H1 (cell line): ENCODE measurements around the gene DMWD. TPM values are rescaled to one million over a fixed set of nuclear protein-coding genes. Genes with fewer than 3 reads are reported as not detected.
A peak's percentile ranks its signal among the peaks of the same experiment; 100 is the strongest.

Source experiments
- BACH1 ChIP-seq: IDR thresholded peaks from 2 replicates; pipeline ENCODE4 v1.6.1; 2012; ENCODE audit warnings: low read length, improper control_type of control experiment
- BRCA1 ChIP-seq: IDR thresholded peaks from 2 replicates; pipeline ENCODE4 v1.6.1; 2012; ENCODE audit warnings: low read depth, low read length, improper control_type of control experiment
- CEBPB ChIP-seq: IDR thresholded peaks from 2 replicates; pipeline ENCODE4 v1.6.1; 2012; ENCODE audit warnings: low read depth, low read length
- CHD1 ChIP-seq: IDR thresholded peaks from 2 replicates; pipeline ENCODE4 v1.6.1; 2012; ENCODE audit warnings: low read depth, low read length, improper control_type of control experiment
- CTBP2 ChIP-seq: IDR thresholded peaks from 2 replicates; pipeline ENCODE4 v1.7.0; 2011; ENCODE audit warnings: borderline replicate concordance, mild to moderate bottlenecking, moderate library complexity, mixed read lengths, low read length; ENCODE audit not compliant: insufficient read depth, insufficient read length
- CTCF ChIP-seq, 3 experiments: IDR thresholded peaks; 1 replicate in 2 of 3; 2 replicates in 1 of 3; pipeline versions ENCODE4 v1.5.1 to v1.6.1; 2011; ENCODE audit warnings: low read length in 3 of 3, mild to moderate bottlenecking in 3 of 3, inconsistent platforms in 2 of 3, low read depth in 1 of 3, moderate library complexity in 1 of 3; ENCODE audit not compliant: insufficient read depth in 1 of 3; ENCODE audit errors: control extremely low read depth in 1 of 3
- EGR1 ChIP-seq: IDR thresholded peaks from 2 replicates; pipeline ENCODE4 v1.6.1; 2011; ENCODE audit warnings: low read depth, low read length, borderline replicate concordance
- KDM5A ChIP-seq: fragments of 200-600 bp; IDR thresholded peaks from 2 replicates; pipeline ENCODE4 v1.7.1; 2012; ENCODE audit warnings: mild to moderate bottlenecking, low read length, inconsistent platforms, mixed read lengths
- MAFK ChIP-seq: IDR thresholded peaks from 2 replicates; pipeline ENCODE4 v1.6.1; 2012; ENCODE audit warnings: low read depth, mild to moderate bottlenecking, improper control_type of control experiment, low read length
- SUZ12 ChIP-seq: fragments of 200-600 bp; sonication (generic); IDR thresholded peaks from 2 replicates; pipeline ENCODE4 v1.6.1; 2012; ENCODE audit warnings: mild to moderate bottlenecking, inconsistent platforms, low read length, moderate library complexity, mixed read lengths
- TAF7 ChIP-seq: optimal IDR thresholded peaks from 2 replicates; pipeline ENCODE3; 2011; ENCODE audit warnings: low read depth, mild to moderate bottlenecking, inconsistent platforms, low read length, moderate library complexity, borderline replicate concordance
- TEAD4 ChIP-seq: IDR thresholded peaks from 2 replicates; pipeline ENCODE4 v1.6.1; 2012; ENCODE audit warnings: low read depth, low read length, inconsistent platforms, mixed read lengths
- polyA plus RNA-seq, 7 experiments: library from polyadenylated mRNA; depleted of rRNA in 3 of 7; stranded (reverse) in 5 of 7; unstranded in 2 of 7; fragments of >200 nt in 5 of 7; fragments of 200-250 nt in 2 of 7; gene quantifications; 1 replicate in 5 of 7; 2 replicates in 1 of 7; 4 replicates in 1 of 7; pipeline versions ENCODE4 v1.2.1 to v1.2.3, GENCODE V29; 2011 to 2013; ENCODE audit warnings: missing spikeins in 2 of 7, mixed read lengths in 2 of 7
- total RNA-seq: library from RNA; stranded (reverse); fragmentation: NEBNext Ultra II Directional; extraction: Animal tissue kit (Norgen Biotek cat#: 25700); gene quantifications from 2 replicates; pipeline ENCODE4 v1.2.1, GENCODE V29; 2021

Gene DMWD
- total and polyA plus RNA-seq, 2 of the 8 experiments (the other 6 are each of a cell fraction or from before 2014, with no cell fraction given): 13.6 to 41.0 TPM

GRCh38 chr19:45768984-45769782, 23.5 kb downstream of the DMWD start, which contains the start of gene SIX5 (continued):
- TF ChIP-seq CTCF (IDR thresholded peaks at IDR 0.05; ENCODE audit: control extremely low read depth in 1 of 3, insufficient read depth in 1 of 3, low read depth in 1 of 3, low read length in 3 of 3) (no peak), MAFK (no peak), CTBP2 (no peak), SUZ12 (no peak), KDM5A (no peak), TAF7 (peak; percentile 92), BRCA1 (no peak), TEAD4 (peak; percentile 96), CEBPB (0 out of 2 replicates have a peak, but pooled peaks have one; percentile 1), BACH1 (no peak), CHD1 (peak; percentile 43; the same call in 1 of the 2 replicates), EGR1 (peak; percentile 73; the same call in 1 of the 2 replicates)
- TF ChIP-seq, all 59 proteins: peak for 26
